ENCODE results near the gene GALNT1. TPM values are rescaled to one million over a fixed set of nuclear protein-coding genes. Genes with fewer than 3 reads are reported as not detected.

The GALNT1 gene
- total and polyA plus RNA-seq, 12 donors: 8.1 to 61.2 (median 42.1) TPM

DNA sequence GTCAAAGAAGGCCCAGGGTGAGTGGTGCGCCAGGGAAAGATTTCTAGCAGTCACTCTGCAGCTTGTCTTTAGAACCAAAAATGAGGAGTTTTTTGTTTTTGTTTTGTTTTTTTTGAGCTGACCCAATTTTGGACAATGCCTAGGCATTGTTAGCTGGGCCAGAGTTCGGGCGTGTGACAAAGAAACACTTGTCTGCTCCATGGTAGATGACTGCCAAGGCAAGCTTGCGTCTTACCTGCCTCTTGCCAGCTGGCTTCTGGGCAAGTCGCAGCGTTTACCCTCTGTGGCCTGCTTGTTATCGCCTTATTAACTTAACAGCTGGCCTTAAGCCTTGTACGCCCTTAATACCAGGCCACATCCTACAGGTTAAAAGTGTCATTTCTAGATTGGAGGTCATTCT, 114.3 kb downstream of the GALNT1 start:
- H3K4me1 ChIP-seq: peaks cover 0 to 28% (median 19%) of the 10 kb centered on the region in 9 donors
- ATAC-seq (peak; percentile 83 to 98 (median 95)), DNase-seq (peak; percentile 69 to 77)
- H3K27ac ChIP-seq: peak overlapping the region in 8 of 10 donors; percentile 49 to 72 (median 61)
- peaks cover 0 to 65% (median 3%) of the 10 kb centered on the region in 9 donors for H3K36me3 ChIP-seq
- 39 to 59% methylated on average over 8 of the region's 8 CpGs for WGBS, 2 donors
- intact Hi-C loops (cut with DNase I): loop anchor here in 3 of 10 donors (10.0 kb wide), 2 partner anchors 111 to 171 kb away; partner anchors contain the start of gene GALNT1 (in 3 of the 3)
- TF ChIP-seq, protein P1, sequence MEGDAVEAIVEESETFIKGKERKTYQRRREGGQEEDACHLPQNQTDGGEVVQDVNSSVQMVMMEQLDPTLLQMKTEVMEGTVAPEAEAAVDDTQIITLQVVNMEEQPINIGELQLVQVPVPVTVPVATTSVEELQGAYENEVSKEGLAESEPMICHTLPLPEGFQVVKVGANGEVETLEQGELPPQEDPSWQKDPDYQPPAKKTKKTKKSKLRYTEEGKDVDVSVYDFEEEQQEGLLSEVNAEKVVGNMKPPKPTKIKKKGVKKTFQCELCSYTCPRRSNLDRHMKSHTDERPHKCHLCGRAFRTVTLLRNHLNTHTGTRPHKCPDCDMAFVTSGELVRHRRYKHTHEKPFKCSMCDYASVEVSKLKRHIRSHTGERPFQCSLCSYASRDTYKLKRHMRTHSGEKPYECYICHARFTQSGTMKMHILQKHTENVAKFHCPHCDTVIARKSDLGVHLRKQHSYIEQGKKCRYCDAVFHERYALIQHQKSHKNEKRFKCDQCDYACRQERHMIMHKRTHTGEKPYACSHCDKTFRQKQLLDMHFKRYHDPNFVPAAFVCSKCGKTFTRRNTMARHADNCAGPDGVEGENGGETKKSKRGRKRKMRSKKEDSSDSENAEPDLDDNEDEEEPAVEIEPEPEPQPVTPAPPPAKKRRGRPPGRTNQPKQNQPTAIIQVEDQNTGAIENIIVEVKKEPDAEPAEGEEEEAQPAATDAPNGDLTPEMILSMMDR (IDR thresholded peaks at IDR 0.05): no peak
- H3K9me3 ChIP-seq: no peaks in the 10 kb centered on the region
- H3K4me3 ChIP-seq: no peak overlapping the region
- H3K27me3 ChIP-seq: no peaks in the 10 kb centered on the region

DNA sequence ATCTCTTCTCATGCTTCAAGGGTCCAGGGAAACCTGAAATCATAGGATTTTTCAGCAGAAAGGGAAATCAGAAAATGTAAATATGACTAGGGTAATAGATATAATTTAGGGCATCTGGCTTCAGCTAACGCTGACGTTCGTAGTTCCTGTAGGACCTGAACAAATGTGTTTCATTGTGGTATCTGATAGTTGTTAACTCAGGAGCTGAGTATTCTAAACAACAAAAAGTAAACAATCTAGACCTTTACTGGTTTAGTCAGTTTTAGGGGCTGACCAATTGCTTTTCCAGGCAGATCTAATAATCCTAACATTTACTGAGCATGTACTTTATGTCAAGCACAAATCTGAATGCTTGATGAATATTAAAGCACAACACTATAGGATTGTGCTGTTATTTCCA, 114.8 kb downstream of the GALNT1 start:
- Histone ChIP-seq H3K36me3 (peaks cover 0 to 60% (median 3%) of the 10 kb centered on the region in 9 donors), H3K27me3 (no peaks in the 10 kb centered on the region), H3K4me1 (peaks cover 0 to 28% (median 19%) of the 10 kb centered on the region in 9 donors), H3K4me3 (no peak overlapping the region), H3K27ac (peak overlapping the region in 8 of 10 donors; percentile 49 to 64 (median 58)), H3K9me3 (no peaks in the 10 kb centered on the region)
- TF ChIP-seq, protein P1 (IDR thresholded peaks at IDR 0.05): no peak
- ATAC-seq: peak in 3 of 8 donors; percentile 9 to 18 (median 15)
- DNase-seq: no peak
- WGBS, 2 donors: 50 to 64% methylated on average over 3 of the region's 3 CpGs
- intact Hi-C loops (cut with DNase I): loop anchor here in 3 of 10 donors (10.0 kb wide), 2 partner anchors 112 to 172 kb away; partner anchors contain the start of gene GALNT1 (in 3 of the 3)

DNA sequence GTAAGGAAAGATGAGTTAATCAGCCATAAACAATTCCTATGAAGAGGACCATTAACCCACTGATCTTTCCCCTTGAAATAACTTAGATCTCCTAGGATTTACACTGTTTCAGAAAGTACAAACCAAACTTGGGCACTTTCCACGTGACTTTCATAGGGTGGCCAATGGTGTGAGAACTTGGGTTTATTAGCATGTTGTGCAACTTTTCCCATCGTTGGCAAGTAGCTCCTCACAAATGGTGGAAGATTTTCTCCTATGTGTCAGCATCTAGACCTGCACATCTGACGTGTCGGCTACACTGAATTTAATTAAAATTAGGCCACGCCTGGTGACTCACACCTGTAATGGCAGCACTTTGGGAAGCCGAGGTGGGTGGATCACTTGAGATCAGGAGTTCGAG, 116.3 kb downstream of the GALNT1 start:
- Histone ChIP-seq H3K4me3 (no peak overlapping the region), H3K36me3 (peaks cover 0 to 46% (median 3%) of the 10 kb centered on the region in 9 donors), H3K27ac (no peak overlapping the region), H3K27me3 (no peaks in the 10 kb centered on the region), H3K4me1 (peaks cover 0 to 28% (median 20%) of the 10 kb centered on the region in 9 donors), H3K9me3 (no peaks in the 10 kb centered on the region)
- DNase-seq: no peak
- intact Hi-C loops (cut with DNase I): loop anchor here in 3 of 10 donors (10.0 kb wide), 2 partner anchors 113 to 173 kb away; partner anchors contain the start of gene GALNT1 (in 3 of the 3)
- TF ChIP-seq, protein P1 (IDR thresholded peaks at IDR 0.05): no peak
- no peak for ATAC-seq
- 91 to 95% methylated on average over 7 of the region's 7 CpGs for WGBS, 2 donors

DNA sequence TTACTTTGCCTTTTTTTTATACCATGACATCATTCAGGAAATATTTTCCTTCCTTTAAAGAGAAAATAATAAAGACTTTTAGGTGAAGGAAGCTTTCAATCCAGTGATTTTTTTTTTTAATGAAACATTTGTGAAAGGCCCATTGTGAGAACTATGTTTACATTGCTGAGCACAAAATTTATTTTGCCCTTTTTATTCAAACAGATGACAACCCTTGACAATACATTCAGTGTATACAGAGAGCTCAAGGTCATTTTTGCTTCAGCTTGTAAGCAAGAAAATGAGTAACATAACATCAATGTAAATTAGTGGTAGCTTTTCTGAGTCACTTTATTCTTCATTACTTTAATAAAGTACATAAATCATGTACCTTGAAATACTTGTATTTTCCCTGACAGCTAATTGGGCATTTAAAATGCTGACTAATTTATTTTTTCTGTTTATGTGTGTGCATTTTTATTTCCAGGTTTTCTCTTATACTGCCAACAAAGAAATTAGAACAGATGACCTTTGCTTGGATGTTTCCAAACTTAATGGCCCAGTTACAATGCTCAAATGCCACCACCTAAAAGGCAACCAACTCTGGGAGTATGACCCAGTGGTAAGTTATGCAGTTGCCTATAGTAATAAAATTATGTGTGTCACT, 121.6 kb downstream of the GALNT1 start:
- peak in 1 of 8 donors; percentile 53 for ATAC-seq
- intact Hi-C loops (cut with DNase I): no loop called here
- TF ChIP-seq, protein P1 (IDR thresholded peaks at IDR 0.05): no peak

More for the DNA sequence above, 121.6 kb downstream of the GALNT1 start:
- Histone ChIP-seq H3K36me3 (peaks cover 0 to 54% (median 7%) of the 10 kb centered on the region in 9 donors), H3K4me1 (peaks cover 0 to 23% (median 13%) of the 10 kb centered on the region in 9 donors), H3K9me3 (no peaks in the 10 kb centered on the region), H3K27ac (peak overlapping the region in 1 of 10 donors; percentile 34), H3K27me3 (no peaks in the 10 kb centered on the region), H3K4me3 (no peak overlapping the region)
- no peak for DNase-seq
